NCI-H226 (cell line): Measurements from ENCODE around the gene RASSF3.

Source experiments
- DNase-seq: peaks from one replicate; pipeline ENCODE4 v3.0.0-alpha.2; 2015

RASSF3 gene

GRCh38 chr12:64695550-64695949, 85.3 kb downstream of the RASSF3 start:
- peak; percentile 1 for DNase-seq

GRCh38 chr12:64696080-64696741, 85.9 kb downstream of the RASSF3 start:
- peak; percentile 4 for DNase-seq

- no peak for DNase-seq
Measured at GRCh38 chr12:64699504-64700115, 89.3 kb downstream of the RASSF3 start.

- no peak for DNase-seq
Measured at GRCh38 chr12:64700532-64700931, 90.2 kb downstream of the RASSF3 start.

- DNase-seq: no peak
Measured at GRCh38 chr12:64701283-64701682, 91.0 kb downstream of the RASSF3 start.

GRCh38 chr12:64706306-64706705, 96.0 kb downstream of the RASSF3 start:
- DNase-seq: no peak

GRCh38 chr12:64706857-64707256, 96.6 kb downstream of the RASSF3 start:
- no peak for DNase-seq

GRCh38 chr12:64707362-64707761, 97.1 kb downstream of the RASSF3 start:
- DNase-seq: no peak

- DNase-seq: no peak
Measured at GRCh38 chr12:64707926-64708325, 97.6 kb downstream of the RASSF3 start.

GRCh38 chr12:64709429-64709828, 99.1 kb downstream of the RASSF3 start:
- no peak for DNase-seq

GRCh38 chr12:64713376-64713775, 103.1 kb downstream of the RASSF3 start:
- DNase-seq: no peak

- DNase-seq: no peak
Measured at GRCh38 chr12:64714551-64714968, 104.3 kb downstream of the RASSF3 start.

GRCh38 chr12:64716371-64716770, 106.1 kb downstream of the RASSF3 start:
- no peak for DNase-seq

- no peak for DNase-seq
Measured at GRCh38 chr12:64716839-64717455, 106.7 kb downstream of the RASSF3 start.

- DNase-seq: no peak
Measured at GRCh38 chr12:64718649-64719048, 108.4 kb downstream of the RASSF3 start.

GRCh38 chr12:64720884-64721283, 110.6 kb downstream of the RASSF3 start:
- DNase-seq: no peak

- no peak for DNase-seq
Measured at GRCh38 chr12:64722835-64723234, 112.5 kb downstream of the RASSF3 start.

GRCh38 chr12:64723630-64724029, 113.3 kb downstream of the RASSF3 start:
- DNase-seq: no peak

- DNase-seq: no peak
Measured at GRCh38 chr12:64724201-64724745, 114.0 kb downstream of the RASSF3 start.

- DNase-seq: no peak
Measured at GRCh38 chr12:64729909-64730587, 119.8 kb downstream of the RASSF3 start.

GRCh38 chr12:64730588-64730969, 120.3 kb downstream of the RASSF3 start:
- DNase-seq: no peak

- no peak for DNase-seq
Measured at GRCh38 chr12:64731683-64732082, 121.4 kb downstream of the RASSF3 start.

GRCh38 chr12:64733857-64734256, 123.6 kb downstream of the RASSF3 start:
- DNase-seq: peak; percentile 86

GRCh38 chr12:64735442-64735841, 125.1 kb downstream of the RASSF3 start:
- DNase-seq: no peak
